ENCODE measurements around the gene TMEM217.

GRCh38 chr6:37254881-37255280 is 3.1 kb downstream of the TMEM217 start:
- no peak for TF ChIP-seq CTCF (IDR thresholded peaks at IDR 0.05)
- no peak for TF ChIP-seq POLR2A (IDR thresholded peaks at IDR 0.05)

Measured in testis (tissue), 2 donors.